Measurements from ENCODE around the gene SETD1A. TPM values are rescaled to one million over a fixed set of nuclear protein-coding genes. Genes with fewer than 3 reads are reported as not detected.

Gene SETD1A
- polyA plus RNA-seq, 2 of the 4 experiments (the other 2 are of a cell fraction) = 2.0 to 21.2 TPM

- ATAC-seq (no peak), FAIRE-seq (no peak), DNase-seq (ENCODE audit: low read depth in 1 of 2, low spot score in 1 of 2) (no peak)
- no peak overlapping the region for H3K4me3 ChIP-seq
- POLR2A ChIA-PET = no interaction called here
- 94% methylated on average over 12 of the region's 15 CpGs for WGBS (ENCODE audit: missing lambda C conversion rate)
- H3K4me2 ChIP-seq = no peak overlapping the region
- no peaks in the 10 kb centered on the region for H3K9me3 ChIP-seq
- no peak overlapping the region for H3K27ac ChIP-seq
- TF ChIP-seq MYC (IDR thresholded peaks at IDR 0.05; ENCODE audit: borderline replicate concordance, low read length) = no peak
- TF ChIP-seq HEYL (CRISPR knock-in tag; IDR thresholded peaks at IDR 0.05) = no peak
- no peak for TF ChIP-seq HOXB13 (CRISPR knock-in tag; IDR thresholded peaks at IDR 0.05; ENCODE audit: low read depth)
- TF ChIP-seq NFE2L2 (conservative IDR thresholded peaks at IDR 0.05; ENCODE audit: low read length) = no peak
- TF ChIP-seq RCOR1 (IDR thresholded peaks at IDR 0.05; ENCODE audit: low read depth, low read length) = no peak
- no peak for TF ChIP-seq NR3C1 (IDR thresholded peaks at IDR 0.05)
- no peak for TF ChIP-seq SREBF2 (IDR thresholded peaks at IDR 0.05)
- no peak for TF ChIP-seq RARB (CRISPR knock-in tag; IDR thresholded peaks at IDR 0.05)
- no peak for TF ChIP-seq CEBPB (IDR thresholded peaks at IDR 0.05)
- TF ChIP-seq JUNB (IDR thresholded peaks at IDR 0.05) = no peak
- H3K4me1 ChIP-seq = peaks cover 2% of the 10 kb centered on the region; the same call in 1 of the 3 replicates
- CTCF ChIA-PET = interaction anchor here (7.8 kb wide), 1 partner anchor 164 kb away, joined by 78 read pairs; no protein-coding TSS in a partner anchor
Measured at GRCh38 chr16:30980023-30980371, 22.4 kb downstream of the SETD1A start.

- FAIRE-seq (no peak), ATAC-seq (no peak), DNase-seq (ENCODE audit: low read depth in 1 of 2, low spot score in 1 of 2) (no peak)
- ChIA-PET POLR2A (no interaction called here), CTCF (interaction anchor here (0.7 to 7.8 kb wide), 3 partner anchors 116 to 463 kb away, joined by 3 to 97 read pairs (median 78); partner anchors contain the start of gene VKORC1)
- Histone ChIP-seq H3K4me3 (no peak overlapping the region), H3K9me3 (no peaks in the 10 kb centered on the region), H3K4me2 (no peak overlapping the region), H3K27ac (no peak overlapping the region), H3K4me1 (peaks cover 7% of the 10 kb centered on the region)
- WGBS (ENCODE audit: missing lambda C conversion rate) = 90% methylated on average over 21 of the region's 29 CpGs
- no peak for TF ChIP-seq HOXB5 (CRISPR knock-in tag; IDR thresholded peaks at IDR 0.05)
- no peak for TF ChIP-seq SREBF2 (IDR thresholded peaks at IDR 0.05)
- TF ChIP-seq MYC (IDR thresholded peaks at IDR 0.05; ENCODE audit: borderline replicate concordance, low read length) = no peak
- TF ChIP-seq HES2 (IDR thresholded peaks at IDR 0.05) = no peak
- TF ChIP-seq POLR2A (IDR thresholded peaks at IDR 0.05; ENCODE audit: low read length) = no peak
- TF ChIP-seq FOSL2 (IDR thresholded peaks at IDR 0.05) = no peak
- no peak for TF ChIP-seq FOSL2 (CRISPR knock-in tag; IDR thresholded peaks at IDR 0.05)
- TF ChIP-seq EHF (CRISPR knock-in tag; IDR thresholded peaks at IDR 0.05) = no peak
- TF ChIP-seq KDM5A (IDR thresholded peaks at IDR 0.05) = no peak
- TF ChIP-seq GATA3 (IDR thresholded peaks at IDR 0.05; ENCODE audit: borderline replicate concordance) = no peak
- TF ChIP-seq HDAC2 (IDR thresholded peaks at IDR 0.05) = no peak
- TF ChIP-seq, protein P1, sequence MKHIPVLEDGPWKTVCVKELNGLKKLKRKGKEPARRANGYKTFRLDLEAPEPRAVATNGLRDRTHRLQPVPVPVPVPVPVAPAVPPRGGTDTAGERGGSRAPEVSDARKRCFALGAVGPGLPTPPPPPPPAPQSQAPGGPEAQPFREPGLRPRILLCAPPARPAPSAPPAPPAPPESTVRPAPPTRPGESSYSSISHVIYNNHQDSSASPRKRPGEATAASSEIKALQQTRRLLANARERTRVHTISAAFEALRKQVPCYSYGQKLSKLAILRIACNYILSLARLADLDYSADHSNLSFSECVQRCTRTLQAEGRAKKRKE (CRISPR knock-in tag; IDR thresholded peaks at IDR 0.05; ENCODE audit: low read depth) = no peak
- no peak for TF ChIP-seq MAFK (IDR thresholded peaks at IDR 0.05; ENCODE audit: partially characterized antibody)
- no peak for TF ChIP-seq CBX2 (IDR thresholded peaks at IDR 0.05; ENCODE audit: borderline replicate concordance, low read depth)
- no peak for TF ChIP-seq NR3C1 (IDR thresholded peaks at IDR 0.05)
- no peak for TF ChIP-seq BHLHE40 (IDR thresholded peaks at IDR 0.05; ENCODE audit: low read depth, low read length)
- TF ChIP-seq RNF2 (IDR thresholded peaks at IDR 0.05; ENCODE audit: borderline replicate concordance, low read depth) = no peak
- TF ChIP-seq, protein P2, sequence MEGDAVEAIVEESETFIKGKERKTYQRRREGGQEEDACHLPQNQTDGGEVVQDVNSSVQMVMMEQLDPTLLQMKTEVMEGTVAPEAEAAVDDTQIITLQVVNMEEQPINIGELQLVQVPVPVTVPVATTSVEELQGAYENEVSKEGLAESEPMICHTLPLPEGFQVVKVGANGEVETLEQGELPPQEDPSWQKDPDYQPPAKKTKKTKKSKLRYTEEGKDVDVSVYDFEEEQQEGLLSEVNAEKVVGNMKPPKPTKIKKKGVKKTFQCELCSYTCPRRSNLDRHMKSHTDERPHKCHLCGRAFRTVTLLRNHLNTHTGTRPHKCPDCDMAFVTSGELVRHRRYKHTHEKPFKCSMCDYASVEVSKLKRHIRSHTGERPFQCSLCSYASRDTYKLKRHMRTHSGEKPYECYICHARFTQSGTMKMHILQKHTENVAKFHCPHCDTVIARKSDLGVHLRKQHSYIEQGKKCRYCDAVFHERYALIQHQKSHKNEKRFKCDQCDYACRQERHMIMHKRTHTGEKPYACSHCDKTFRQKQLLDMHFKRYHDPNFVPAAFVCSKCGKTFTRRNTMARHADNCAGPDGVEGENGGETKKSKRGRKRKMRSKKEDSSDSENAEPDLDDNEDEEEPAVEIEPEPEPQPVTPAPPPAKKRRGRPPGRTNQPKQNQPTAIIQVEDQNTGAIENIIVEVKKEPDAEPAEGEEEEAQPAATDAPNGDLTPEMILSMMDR (IDR thresholded peaks at IDR 0.05) = no peak
- TF ChIP-seq REST (IDR thresholded peaks at IDR 0.05) = no peak
- TF ChIP-seq PBX3 (IDR thresholded peaks at IDR 0.05) = no peak
- TF ChIP-seq RFX5 (IDR thresholded peaks at IDR 0.05) = no peak
Measured at GRCh38 chr16:30980434-30980833, 22.9 kb downstream of the SETD1A start.

Data from A549 (cell line).